Type B pancreatic cell (in vitro differentiated cells): Measurements from ENCODE around the gene SMIM35. TPM values are rescaled to one million over a fixed set of nuclear protein-coding genes. Genes with fewer than 3 reads are reported as not detected.
"Not testable (repeated sequence)": the region's sequence is repeated elsewhere in the genome, so short reads cannot be mapped to it uniquely, and the experiment has no call there.

Source experiments
- DNase-seq: peaks from one replicate; pipeline ENCODE4 v3.0.0; 2021; ENCODE audit warnings: mixed read lengths; ENCODE audit not compliant: unreplicated experiment; ENCODE audit errors: extremely low spot score
- H3K27ac Mint-ChIP-seq: 2 replicates; pipeline ENCODE4 v1.8.0; 2021; ENCODE audit warnings: mild to moderate bottlenecking, mixed read lengths
- H3K27me3 Mint-ChIP-seq: 2 replicates; pipeline ENCODE4 v1.8.0; 2021; ENCODE audit warnings: mixed read lengths
- H3K36me3 Mint-ChIP-seq: 2 replicates; pipeline ENCODE4 v1.8.0; 2021; ENCODE audit warnings: mixed read lengths
- H3K4me1 Mint-ChIP-seq: one replicate; pipeline ENCODE4 v1.8.0; 2021; ENCODE audit warnings: mixed read lengths; ENCODE audit not compliant: unreplicated experiment
- H3K4me3 Mint-ChIP-seq: 2 replicates; pipeline ENCODE4 v1.8.0; 2021; ENCODE audit warnings: mild to moderate bottlenecking, mixed read lengths
- H3K9me3 Mint-ChIP-seq: 2 replicates; pipeline ENCODE4 v1.8.0; 2021; ENCODE audit warnings: mixed read lengths
- CTCF ChIP-seq: fragments of 200-600 bp; sonication (generic); conservative IDR thresholded peaks from 2 replicates; pipeline ENCODE4 v1.5.0; 2021; ENCODE audit warnings: antibody characterized with exemption, mild to moderate bottlenecking
- total RNA-seq: library from RNA; stranded (reverse); gene quantifications from 2 replicates; pipeline ENCODE4 v1.2.1, GENCODE V29; 2021; ENCODE audit warnings: low replicate concordance

The SMIM35 gene
- total RNA-seq, 1 donor from 2014 or later: 0.17 TPM

- H3K27ac Mint-ChIP-seq: no peak overlapping the region
- H3K36me3 Mint-ChIP-seq: no peaks in the 10 kb centered on the region
- peaks cover 12% of the 10 kb centered on the region for H3K4me1 Mint-ChIP-seq
- no peak for TF ChIP-seq CTCF
- no peak for DNase-seq
- peaks cover 78% of the 10 kb centered on the region for H3K27me3 Mint-ChIP-seq
- peak overlapping the region; percentile 50 for H3K4me3 Mint-ChIP-seq
- peaks cover 6% of the 10 kb centered on the region for H3K9me3 Mint-ChIP-seq
Observed at GRCh38 chr11:117984476-117984875, 102.3 kb downstream of the SMIM35 start.

- Mint-ChIP-seq H3K9me3 (peaks cover 6% of the 10 kb centered on the region), H3K27ac (no peak overlapping the region), H3K27me3 (peaks cover 69% of the 10 kb centered on the region)
Observed at GRCh38 chr11:117983163-117983475, 103.6 kb downstream of the SMIM35 start.

GRCh38 chr11:117980720-117981119, 106.0 kb downstream of the SMIM35 start:
- Mint-ChIP-seq H3K9me3 (peaks cover 6% of the 10 kb centered on the region), H3K27ac (no peak overlapping the region), H3K4me3 (no peak overlapping the region), H3K36me3 (no peaks in the 10 kb centered on the region), H3K27me3 (peaks cover 48% of the 10 kb centered on the region), H3K4me1 (peaks cover 4% of the 10 kb centered on the region)
- no peak for TF ChIP-seq CTCF
- no peak for DNase-seq

More at GRCh38 chr11:117983163-117983475, 103.6 kb downstream of the SMIM35 start:
- DNase-seq: peak; percentile 32
- Mint-ChIP-seq H3K36me3 (no peaks in the 10 kb centered on the region), H3K4me1 (peaks cover 12% of the 10 kb centered on the region), H3K4me3 (no peak overlapping the region)
- no peak for TF ChIP-seq CTCF

DNA sequence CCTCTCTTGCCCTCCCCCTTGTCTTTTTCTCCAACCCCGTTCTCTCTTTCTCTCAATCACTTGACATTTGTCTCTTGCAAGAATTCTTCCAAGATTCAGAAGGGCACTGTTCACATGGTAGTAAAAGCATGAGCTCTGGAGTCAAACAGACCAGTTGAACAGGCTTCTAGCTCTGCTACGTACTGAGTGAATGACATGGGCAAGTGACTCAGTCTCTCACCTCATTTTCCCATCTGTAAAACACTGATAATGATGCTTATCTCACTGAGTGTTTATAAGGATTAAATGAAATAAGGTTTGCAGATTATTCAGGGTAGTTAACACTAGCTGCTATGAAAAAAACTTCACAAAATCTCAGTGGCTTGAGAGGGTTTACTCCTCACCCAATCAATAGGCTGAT, 106.5 kb downstream of the SMIM35 start:
- Mint-ChIP-seq H3K4me3 (no peak overlapping the region), H3K27ac (peak overlapping the region; percentile 5), H3K36me3 (no peaks in the 10 kb centered on the region), H3K9me3 (peaks cover 6% of the 10 kb centered on the region), H3K4me1 (peaks cover 4% of the 10 kb centered on the region), H3K27me3 (peaks cover 46% of the 10 kb centered on the region)
- DNase-seq: no peak
- no peak for TF ChIP-seq CTCF

DNA sequence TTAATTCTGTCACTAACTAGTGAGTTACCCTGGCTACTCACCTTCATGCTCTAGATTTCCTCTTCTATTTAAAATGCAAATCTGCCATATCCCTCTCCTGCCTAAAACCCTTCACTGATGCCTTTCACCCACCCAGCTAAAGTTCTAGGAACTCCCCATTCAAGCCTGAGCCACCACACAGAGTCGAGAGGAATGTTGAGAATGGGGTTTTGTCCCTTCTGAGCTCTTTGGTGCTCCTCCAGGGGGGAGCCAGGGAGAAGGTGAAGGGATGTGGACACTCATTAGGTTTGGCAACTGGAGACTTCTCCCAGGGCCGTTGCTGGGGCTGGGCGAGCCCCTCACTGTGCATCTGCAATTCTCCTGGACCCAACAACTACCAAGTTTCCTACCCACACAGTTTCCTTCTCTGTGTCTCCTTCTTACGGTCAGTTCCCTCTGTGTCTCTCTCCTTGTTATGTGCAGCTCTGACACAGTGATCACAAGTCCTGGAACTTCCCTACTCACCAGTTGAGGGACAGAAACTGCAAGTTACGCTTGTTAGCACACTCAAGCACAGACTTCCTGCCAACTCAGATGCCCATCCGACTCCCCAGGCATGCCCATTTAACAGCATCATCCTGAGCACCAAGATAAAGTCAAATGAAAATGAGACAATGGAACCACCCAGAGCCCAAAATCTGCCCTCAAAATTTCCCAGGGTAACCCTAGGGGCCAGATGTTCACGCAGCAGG, 107.1 kb downstream of the SMIM35 start:
- no peak for DNase-seq
- H3K9me3 Mint-ChIP-seq: peaks cover 6% of the 10 kb centered on the region
- peak overlapping the region; percentile 5 for H3K27ac Mint-ChIP-seq
- no peaks in the 10 kb centered on the region for H3K36me3 Mint-ChIP-seq
- peaks cover 39% of the 10 kb centered on the region for H3K27me3 Mint-ChIP-seq
- TF ChIP-seq CTCF: no peak
- H3K4me1 Mint-ChIP-seq: no peaks in the 10 kb centered on the region
- no peak overlapping the region for H3K4me3 Mint-ChIP-seq

- H3K4me1 Mint-ChIP-seq: no peaks in the 10 kb centered on the region
- TF ChIP-seq CTCF: no peak
- H3K9me3 Mint-ChIP-seq: peaks cover 6% of the 10 kb centered on the region
- DNase-seq: no peak
- no peaks in the 10 kb centered on the region for H3K36me3 Mint-ChIP-seq
- H3K27me3 Mint-ChIP-seq: peaks cover 33% of the 10 kb centered on the region
- H3K27ac Mint-ChIP-seq: no peak overlapping the region
- no peak overlapping the region for H3K4me3 Mint-ChIP-seq
Observed at GRCh38 chr11:117978991-117979390, 107.8 kb downstream of the SMIM35 start.

DNA sequence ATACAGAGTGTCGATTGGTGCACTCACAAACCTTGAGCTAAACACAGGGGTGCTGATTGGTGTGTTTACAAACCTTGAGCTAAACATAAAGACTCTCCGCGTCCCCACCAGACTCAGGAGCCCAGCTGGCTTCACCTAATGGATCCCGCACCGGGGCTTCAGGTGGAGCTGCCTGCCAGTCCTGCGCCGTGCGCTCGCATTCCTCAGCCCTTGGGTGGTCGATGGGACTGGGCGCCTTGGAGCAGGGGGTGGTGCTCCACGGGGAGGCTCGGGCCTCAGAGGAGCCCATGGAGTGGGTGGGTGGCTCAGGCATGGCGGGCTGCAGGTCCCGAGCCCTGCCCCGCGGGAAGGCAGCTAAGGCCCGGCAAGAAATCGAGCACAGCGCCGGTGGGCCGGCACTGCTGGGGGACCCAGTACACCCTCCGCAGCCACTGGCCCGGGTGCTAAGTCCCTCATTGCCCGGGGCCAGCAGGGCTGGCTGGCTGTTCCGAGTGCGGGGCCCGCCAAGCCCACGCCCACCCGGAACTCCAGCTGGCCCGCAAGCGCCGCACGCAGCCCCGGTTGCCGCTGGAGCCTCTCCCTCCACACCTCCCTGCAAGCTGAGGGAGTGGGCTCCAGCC, 108.4 kb downstream of the SMIM35 start:
- H3K27ac Mint-ChIP-seq, H3K4me1 Mint-ChIP-seq, H3K9me3 Mint-ChIP-seq, H3K36me3 Mint-ChIP-seq, H3K4me3 Mint-ChIP-seq, DNase-seq: not testable (repeated sequence)
- peaks cover 27% of the 10 kb centered on the region for H3K27me3 Mint-ChIP-seq

GRCh38 chr11:117977612-117978264, 109.0 kb downstream of the SMIM35 start:
- not testable (repeated sequence) for H3K4me1 Mint-ChIP-seq, H3K4me3 Mint-ChIP-seq, H3K9me3 Mint-ChIP-seq, H3K27ac Mint-ChIP-seq, DNase-seq, H3K36me3 Mint-ChIP-seq
- H3K27me3 Mint-ChIP-seq: peaks cover 20% of the 10 kb centered on the region
